ENCODE results near the gene MCC.

Gene MCC

GRCh38 chr5:113520899-113521298, 32.6 kb upstream of the MCC start:
- in situ Hi-C loops (cut with MboI; ENCODE audit: low sequenced_read_pairs, unreplicated experiment), result loop anchor here (25.0 kb wide), 2 partner anchors 184 to 534 kb away; partner anchors contain the start of gene DCP2
- no peak for TF ChIP-seq CTCF (IDR thresholded peaks at IDR 0.05; ENCODE audit: borderline replicate concordance, control extremely low read depth, extremely low read depth, insufficient read depth, missing control alignments)
- no peak for DNase-seq (ENCODE audit: low spot score)

GRCh38 chr5:113520429-113520828, 32.2 kb upstream of the MCC start:
- in situ Hi-C loops (cut with MboI; ENCODE audit: low sequenced_read_pairs, unreplicated experiment), result loop anchor here (25.0 kb wide), 2 partner anchors 183 to 533 kb away; partner anchors contain the start of gene DCP2
- TF ChIP-seq CTCF (IDR thresholded peaks at IDR 0.05; ENCODE audit: borderline replicate concordance, control extremely low read depth, extremely low read depth, insufficient read depth, missing control alignments), result no peak
- peak; percentile 19 for DNase-seq (ENCODE audit: low spot score)

- in situ Hi-C loops (cut with MboI; ENCODE audit: low sequenced_read_pairs, unreplicated experiment), result loop anchor here (10.0 to 25.0 kb wide), 3 partner anchors 135 to 532 kb away; partner anchors contain the start of gene DCP2
- no peak for TF ChIP-seq CTCF (IDR thresholded peaks at IDR 0.05; ENCODE audit: borderline replicate concordance, control extremely low read depth, extremely low read depth, insufficient read depth, missing control alignments)
- DNase-seq (ENCODE audit: low spot score), result no peak
Observed at GRCh38 chr5:113519412-113519811, 31.2 kb upstream of the MCC start.

- TF ChIP-seq CTCF (IDR thresholded peaks at IDR 0.05; ENCODE audit: borderline replicate concordance, control extremely low read depth, extremely low read depth, insufficient read depth, missing control alignments), result no peak
- in situ Hi-C loops (cut with MboI; ENCODE audit: low sequenced_read_pairs, unreplicated experiment), result loop anchor here (10.0 to 25.0 kb wide), 3 partner anchors 134 to 532 kb away; partner anchors contain the start of gene DCP2
- no peak for DNase-seq (ENCODE audit: low spot score)
Observed at GRCh38 chr5:113518884-113519283, 30.6 kb upstream of the MCC start.

GRCh38 chr5:113514289-113514635, 26.0 kb upstream of the MCC start:
- in situ Hi-C loops (cut with MboI; ENCODE audit: low sequenced_read_pairs, unreplicated experiment), result loop anchor here (10.0 to 25.0 kb wide), 3 partner anchors 129 to 527 kb away; partner anchors contain the start of gene DCP2
- DNase-seq (ENCODE audit: low spot score), result peak; percentile 26
- no peak for TF ChIP-seq CTCF (IDR thresholded peaks at IDR 0.05; ENCODE audit: borderline replicate concordance, control extremely low read depth, extremely low read depth, insufficient read depth, missing control alignments)

GRCh38 chr5:113513384-113514288, 25.4 kb upstream of the MCC start, which contains the start of gene YTHDC2:
Gene YTHDC2, plus strand, starts transcription at chr5:113513694. Its CDS starts 202 bp downstream, at chr5:113513896.
- TF ChIP-seq CTCF (IDR thresholded peaks at IDR 0.05; ENCODE audit: borderline replicate concordance, control extremely low read depth, extremely low read depth, insufficient read depth, missing control alignments), result peak; percentile 5
- in situ Hi-C loops (cut with MboI; ENCODE audit: low sequenced_read_pairs, unreplicated experiment), result loop anchor here (10.0 to 25.0 kb wide), 3 partner anchors 129 to 526 kb away; partner anchors contain the start of gene DCP2

More at GRCh38 chr5:113513384-113514288, 25.4 kb upstream of the MCC start, which contains the start of gene YTHDC2:
- DNase-seq (ENCODE audit: low spot score), result peak; percentile 86

Measured in GM13976 (cell line).